Posterior vena cava (tissue), 2 donors: ENCODE data around the gene GLT8D2. TPM values are rescaled to one million over a fixed set of nuclear protein-coding genes. Genes with fewer than 3 reads are reported as not detected.

Source experiments
- DNase-seq: peaks from one replicate; pipeline ENCODE4 v3.0.0-alpha.2; 2020; ENCODE audit warnings: low spot score
- intact Hi-C, 2 donors: fragments of 100-400 bp; cut with DNase I; formaldehyde crosslinking; loops; one replicate each; pipeline versions ENCODE4 v1.14.1 to v1.14.2; 2022 to 2023
- total RNA-seq, 2 donors: library from RNA; stranded (reverse); fragmentation: NEBNext Ultra II Directional; extraction: Animal tissue kit (Norgen Biotek cat#: 25700); gene quantifications; one replicate each; pipeline ENCODE4 v1.2.1, GENCODE V29; 2021
- donor health status: DM: yes; HTN: yes; CAD: no.
- donor health status: DM: yes; HTN: yes; CAD: no.

The GLT8D2 gene
- total RNA-seq, 2 donors from 2014 or later: 12.4 to 34.1 TPM

DNA sequence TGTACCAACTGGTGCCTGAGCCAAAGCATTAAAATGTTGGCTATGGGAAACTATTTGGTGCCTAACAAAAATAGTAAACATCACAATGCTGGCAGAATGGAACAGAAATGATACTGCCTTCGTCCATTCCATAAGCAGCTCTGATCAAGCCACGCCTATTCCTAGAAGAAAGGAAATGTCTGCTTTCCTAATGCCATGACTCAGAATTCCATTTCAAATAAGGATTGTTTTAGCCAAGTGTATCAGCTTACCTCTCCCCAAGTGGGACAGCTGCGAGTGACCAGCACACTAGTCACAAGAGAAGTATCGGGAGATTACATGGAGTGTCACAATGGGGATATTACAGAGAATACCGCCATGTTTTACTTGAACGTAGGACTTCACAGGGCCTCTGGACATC, 38.7 kb downstream of the GLT8D2 start:
- intact Hi-C loops: no loop called here

DNA sequence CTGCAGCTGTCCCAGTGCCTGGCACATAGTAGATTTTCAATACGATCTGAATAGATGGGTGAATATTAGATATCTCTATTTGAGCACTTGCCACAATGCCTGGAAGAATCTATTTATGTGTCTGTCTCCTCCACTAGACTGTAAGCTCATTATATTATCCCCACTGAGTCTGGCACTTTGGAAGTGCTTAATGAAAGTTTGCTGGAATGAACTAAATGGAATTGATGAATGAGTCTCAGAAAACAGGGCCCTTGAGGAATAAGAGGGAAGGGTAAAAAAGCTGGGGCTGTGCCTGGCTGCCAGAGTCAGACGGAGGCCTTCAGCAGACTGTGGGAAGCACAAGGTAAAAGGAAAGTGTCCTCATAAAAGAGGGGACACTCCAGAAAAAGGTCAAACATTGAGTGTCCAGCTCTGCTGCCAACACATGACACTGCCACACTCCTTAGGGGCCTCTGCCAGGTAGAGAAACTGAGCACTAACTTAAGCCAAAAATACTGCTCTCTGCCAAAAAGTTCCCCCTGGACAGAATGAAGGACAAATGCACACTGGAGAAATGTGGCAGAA, 39.3 kb downstream of the GLT8D2 start:
- intact Hi-C loops: no loop called here
- DNase-seq: no peak

More for the DNA sequence above, 38.7 kb downstream of the GLT8D2 start:
- DNase-seq: no peak

DNA sequence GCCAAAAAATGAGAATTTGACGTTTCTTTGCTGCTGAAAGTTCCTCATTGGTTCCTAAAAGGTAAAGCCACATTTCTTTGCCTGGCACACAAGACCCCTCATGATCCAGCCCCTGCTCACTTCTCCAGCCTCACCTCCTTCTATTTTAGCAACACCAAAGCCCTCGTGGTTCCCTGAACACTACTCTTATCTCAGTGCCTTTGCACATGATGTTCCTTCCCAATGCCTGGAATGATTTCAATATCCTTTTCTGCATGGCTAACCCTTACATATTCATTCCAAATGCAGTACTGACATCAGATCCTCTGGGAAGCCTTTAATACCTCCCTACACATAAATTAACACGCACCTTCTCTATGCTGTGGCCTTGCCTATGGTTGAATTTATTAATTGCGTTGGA, 39.9 kb downstream of the GLT8D2 start:
- DNase-seq: no peak
- intact Hi-C loops: no loop called here

- intact Hi-C loops: no loop called here
These were observed 43.1 kb downstream of the GLT8D2 start for GRCh38 chr12:104006929-104007328.

DNA sequence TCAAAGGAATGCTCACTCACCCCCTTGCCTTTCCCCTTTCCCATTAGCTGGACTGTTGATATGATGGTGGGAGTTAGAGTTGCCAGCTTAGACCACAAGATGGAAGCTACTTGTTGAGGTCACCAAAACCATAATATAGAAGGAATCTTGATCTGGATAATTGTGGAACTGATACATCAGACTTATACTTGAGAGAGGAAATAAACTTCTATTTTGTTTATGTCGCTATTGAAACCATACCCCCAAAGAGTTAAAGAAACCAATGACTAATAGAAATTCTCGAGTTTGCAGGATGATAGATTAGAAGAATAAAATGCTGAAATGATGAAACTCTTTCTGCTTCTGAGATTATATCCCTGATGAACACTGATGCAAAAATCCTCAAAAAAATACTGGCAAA, 46.4 kb downstream of the GLT8D2 start:
- DNase-seq: no peak
- intact Hi-C loops: no loop called here

More at GRCh38 chr12:104006929-104007328, 43.1 kb downstream of the GLT8D2 start:
- DNase-seq: no peak

DNA sequence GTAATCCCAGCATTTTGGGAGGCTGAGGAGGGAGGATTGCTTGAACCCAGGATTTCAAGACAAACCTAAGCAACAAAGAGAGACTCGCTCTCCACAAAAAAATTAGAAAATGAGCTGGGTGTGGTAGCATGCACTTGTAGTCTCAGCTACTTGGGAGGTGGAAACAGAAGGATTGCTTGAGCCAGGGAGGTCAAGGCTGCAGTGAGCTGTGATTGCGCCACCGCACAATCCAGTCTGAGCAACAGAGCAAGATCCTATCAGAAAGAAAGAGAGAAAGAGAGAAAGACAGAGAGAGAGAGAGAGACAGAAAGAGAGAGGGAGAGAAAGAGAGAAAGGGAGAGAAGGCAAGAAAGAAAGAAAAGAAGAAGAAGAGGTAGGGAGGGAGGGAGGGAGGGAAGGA, 47.3 kb downstream of the GLT8D2 start:
- DNase-seq: no peak
- intact Hi-C loops: no loop called here

DNA sequence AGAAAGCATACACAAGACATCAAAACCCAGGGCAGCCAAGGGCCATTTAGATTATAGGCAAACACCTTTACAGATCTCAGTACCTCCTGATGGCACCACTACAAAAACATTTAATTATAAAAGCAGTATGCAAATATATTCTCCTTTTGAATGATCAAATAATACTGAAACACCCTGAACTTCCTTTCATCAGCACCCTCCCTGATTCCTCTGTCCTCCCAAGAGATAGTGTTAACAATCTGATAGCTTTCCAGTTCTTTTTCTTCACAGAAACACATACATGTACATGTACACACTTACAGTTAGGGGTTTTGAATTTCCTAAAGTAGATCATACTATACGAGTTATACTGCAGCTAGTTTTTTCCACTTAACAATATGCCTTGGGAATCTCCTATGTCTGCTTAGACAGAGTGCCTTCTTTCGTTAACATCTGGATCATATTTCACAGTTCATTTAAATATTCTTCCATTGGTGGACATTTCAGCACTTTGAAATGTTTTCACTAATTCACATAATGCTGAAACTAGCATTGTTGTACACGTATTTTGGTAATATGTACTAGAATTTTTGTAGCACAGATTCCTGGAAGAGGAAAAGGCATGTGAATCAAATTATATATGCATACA, 49.1 kb downstream of the GLT8D2 start:
- DNase-seq: no peak
- intact Hi-C loops: no loop called here

DNA sequence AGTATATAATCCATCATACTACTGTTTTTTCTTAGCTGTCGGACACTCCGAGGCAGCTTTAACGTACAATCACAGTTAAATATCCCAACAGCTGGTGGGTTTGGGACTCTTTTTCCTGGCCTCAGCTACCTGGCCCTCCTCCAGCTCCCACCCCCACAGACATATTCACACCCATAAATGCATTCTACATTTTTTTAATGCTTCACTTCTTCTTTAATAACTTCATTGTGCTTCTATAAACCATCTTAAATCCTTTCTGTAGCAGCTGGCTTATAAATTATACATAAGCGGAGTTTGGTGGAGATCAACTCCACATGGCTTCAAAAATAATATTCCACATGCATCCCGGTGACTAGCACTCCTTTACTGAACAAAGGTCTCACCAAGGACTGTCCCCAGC, 51.0 kb downstream of the GLT8D2 start:
- intact Hi-C loops: no loop called here

DNA sequence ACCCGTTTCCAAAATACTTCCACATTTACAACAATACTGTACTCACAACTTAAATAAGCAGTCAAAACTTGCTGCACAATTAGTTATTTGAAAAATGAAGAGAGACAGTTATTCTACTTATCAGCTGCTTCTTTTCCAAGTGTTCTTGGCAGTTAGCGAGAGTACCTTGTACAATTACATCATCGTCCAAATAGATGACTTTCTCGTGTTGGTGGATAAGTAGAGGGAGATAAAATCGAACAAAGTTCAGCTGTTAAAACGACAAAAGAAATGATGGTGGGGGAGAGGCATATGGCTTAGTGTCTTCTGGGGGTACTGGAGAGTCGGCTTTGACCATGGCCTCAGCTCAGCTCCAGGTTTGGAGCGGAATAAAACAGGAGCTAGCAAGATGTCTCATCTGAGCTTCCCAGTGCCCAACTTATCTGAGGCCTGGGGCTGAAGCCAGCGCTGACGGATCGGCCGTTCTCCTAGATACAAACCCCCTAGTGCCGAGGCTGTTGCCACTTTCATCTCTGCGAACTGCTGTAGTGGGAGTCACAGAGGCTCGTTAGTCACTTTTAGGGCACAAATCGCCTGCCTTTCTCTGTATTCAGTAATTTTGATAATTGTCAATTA, 52.6 kb downstream of the GLT8D2 start:
- DNase-seq: peak; percentile 83
- intact Hi-C loops: no loop called here

More for the DNA sequence above, 51.0 kb downstream of the GLT8D2 start:
- DNase-seq: no peak

DNA sequence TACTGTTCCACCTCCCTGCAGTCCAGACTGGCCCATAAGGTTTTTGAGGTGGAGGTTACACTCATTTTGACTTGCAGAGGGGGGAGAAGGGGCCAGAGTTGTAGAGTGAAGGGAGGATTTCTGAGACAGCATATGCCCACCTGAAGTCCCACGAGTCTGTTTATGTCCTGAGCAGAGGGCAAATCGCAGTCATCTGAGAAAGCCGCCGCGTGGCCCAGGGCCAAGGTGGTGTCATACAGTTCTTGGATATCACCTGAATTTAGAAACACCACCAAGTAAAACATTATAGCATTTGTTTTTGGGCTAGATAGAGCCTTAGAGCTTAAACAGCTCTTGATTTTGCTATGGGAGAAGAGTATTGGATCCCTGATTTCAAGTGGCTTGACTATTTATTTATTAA, 53.4 kb downstream of the GLT8D2 start:
- intact Hi-C loops: no loop called here
- no peak for DNase-seq

GRCh38 chr12:103994235-103994634, 55.8 kb downstream of the GLT8D2 start:
- DNase-seq: no peak
- intact Hi-C loops: no loop called here

DNA sequence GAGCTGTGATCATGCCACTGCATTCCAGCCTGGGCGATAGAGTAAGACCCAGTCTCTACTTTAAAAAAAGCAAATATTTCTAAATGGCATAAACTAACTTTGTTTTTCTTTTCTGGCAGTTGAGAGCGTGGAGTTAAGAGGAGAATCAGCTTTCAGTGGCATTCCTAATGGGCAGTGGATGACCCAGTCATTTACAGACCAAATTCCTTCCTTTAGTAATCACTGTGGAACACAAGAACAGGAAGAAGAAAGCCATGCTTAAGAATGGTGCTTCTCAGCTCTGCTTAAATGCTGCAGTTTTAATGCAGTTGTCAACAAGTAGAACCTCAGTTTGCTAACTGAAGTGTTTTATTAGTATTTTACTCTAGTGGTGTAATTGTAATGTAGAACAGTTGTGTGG, 63.2 kb downstream of the GLT8D2 start:
- intact Hi-C loops: no loop called here
- DNase-seq: no peak

DNA sequence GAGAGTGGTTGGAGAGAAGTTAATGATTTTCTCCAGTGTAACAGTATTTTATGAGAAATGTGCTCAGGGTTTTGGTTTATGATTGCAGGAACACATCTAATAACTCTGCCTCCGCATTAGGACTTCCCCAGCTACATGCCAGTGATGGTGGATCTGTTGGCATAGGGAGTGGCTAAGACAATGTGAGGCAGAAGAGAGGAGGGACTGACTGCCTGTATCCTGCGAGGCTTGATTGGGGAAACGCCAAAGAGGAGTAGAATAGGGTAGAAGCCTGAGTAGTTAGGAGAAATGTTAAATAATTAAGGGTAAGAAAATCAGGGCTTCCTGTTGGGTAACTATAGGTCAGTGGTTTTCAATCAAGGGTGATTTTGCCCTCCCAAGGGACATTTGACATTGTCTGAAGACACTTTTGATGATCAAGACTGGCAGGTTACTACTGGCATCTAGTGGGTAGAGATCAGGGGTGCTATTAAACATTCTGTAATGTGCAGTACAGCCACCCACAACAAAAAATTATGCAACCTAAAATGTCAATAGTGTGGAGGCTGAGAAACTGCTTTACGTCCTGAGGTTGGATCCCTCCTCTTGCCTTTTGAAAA, 71.5 kb downstream of the GLT8D2 start:
- intact Hi-C loops: no loop called here
- no peak for DNase-seq

GRCh38 chr12:103975368-103975767, 74.6 kb downstream of the GLT8D2 start:
- intact Hi-C loops: no loop called here
- DNase-seq: no peak

DNA sequence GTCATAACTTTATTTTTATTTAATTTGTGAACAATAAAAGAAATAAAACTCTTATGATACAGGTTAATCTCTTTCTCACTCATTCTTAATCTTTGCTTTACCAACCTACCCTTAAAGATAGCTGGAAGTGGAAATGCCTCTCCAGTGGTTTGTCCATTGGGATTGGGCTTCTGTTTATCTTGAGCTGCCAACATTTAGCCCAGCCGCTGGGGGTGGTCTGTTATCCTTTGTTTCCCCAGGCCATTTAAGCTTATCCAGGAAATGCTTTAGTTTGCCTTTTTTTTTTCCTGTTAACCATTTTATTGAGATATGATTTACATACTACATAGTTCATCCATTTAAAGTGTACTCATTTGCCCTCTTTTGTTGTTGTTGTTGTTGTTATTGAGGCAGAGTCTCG, 76.1 kb downstream of the GLT8D2 start:
- no peak for DNase-seq
- intact Hi-C loops: no loop called here

- intact Hi-C loops: loop anchor here in 1 of 2 donors (10.0 kb wide), 1 partner anchor 95 kb away; the partner anchor contains the start of gene HCFC2
- DNase-seq: no peak
These were observed 80.6 kb downstream of the GLT8D2 start for GRCh38 chr12:103969391-103969790.

GRCh38 chr12:103966736-103967135, 83.3 kb downstream of the GLT8D2 start:
- intact Hi-C loops: loop anchor here in 1 of 2 donors (10.0 kb wide), 1 partner anchor 98 kb away; the partner anchor contains the start of gene HCFC2
- no peak for DNase-seq

DNA sequence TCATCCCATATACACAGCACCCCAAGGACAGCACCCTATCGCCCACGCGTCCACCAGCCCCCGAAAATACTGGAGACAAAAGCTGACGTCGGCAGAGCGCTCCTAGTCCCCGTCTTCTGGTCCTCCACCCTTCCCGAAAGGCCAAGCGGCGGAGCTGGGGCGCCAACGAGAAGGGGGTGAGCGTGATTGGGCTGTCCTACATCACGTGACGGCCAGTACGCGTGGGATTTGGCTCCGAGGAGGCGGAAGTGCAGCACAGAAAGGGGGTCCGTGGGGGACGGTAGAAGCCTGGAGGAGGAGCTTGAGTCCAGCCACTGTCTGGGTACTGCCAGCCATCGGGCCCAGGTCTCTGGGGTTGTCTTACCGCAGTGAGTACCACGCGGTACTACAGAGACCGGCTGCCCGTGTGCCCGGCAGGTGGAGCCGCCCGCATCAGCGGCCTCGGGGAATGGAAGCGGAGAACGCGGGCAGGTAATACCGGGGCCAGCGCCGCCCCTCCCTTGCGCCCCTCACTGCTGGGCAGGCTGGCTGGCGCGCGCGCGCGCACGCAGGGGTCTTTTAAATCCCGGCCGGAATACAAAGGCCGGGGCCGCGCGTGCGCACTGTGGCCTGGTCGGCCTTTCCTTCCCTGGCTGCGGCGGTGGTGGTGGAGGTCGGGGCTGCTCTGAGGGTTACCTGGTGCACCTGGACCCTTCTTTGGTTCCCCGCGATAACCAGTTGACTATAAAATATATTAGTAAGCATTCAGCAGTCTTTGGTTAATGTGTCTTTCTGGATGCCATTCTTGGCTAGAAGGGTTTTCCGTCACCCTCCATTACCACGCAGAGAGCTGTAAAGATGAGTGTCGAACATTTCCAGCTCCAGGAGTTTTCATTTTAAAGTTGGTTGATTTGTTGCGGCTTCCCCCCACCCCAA, 84.1 kb downstream of the GLT8D2 start, which contains the start of gene TDG:
Gene TDG, plus strand, starts transcription at position 283 of the 915 bp plus-strand sequence. Its CDS starts 166 bp downstream, at position 449.
- intact Hi-C loops: loop anchor here in 1 of 2 donors (10.0 kb wide), 1 partner anchor 99 kb away; the partner anchor contains the start of gene HCFC2
- peak; percentile 99 for DNase-seq

- intact Hi-C loops: loop anchor here in 1 of 2 donors (10.0 kb wide), 1 partner anchor 100 kb away; the partner anchor contains the start of gene HCFC2
These were observed 84.8 kb downstream of the GLT8D2 start for GRCh38 chr12:103965255-103965589.

More at GRCh38 chr12:103965255-103965589, 84.8 kb downstream of the GLT8D2 start:
- no peak for DNase-seq
